Amniotic epithelial cell (primary cell): ENCODE measurements around the gene PEMT.
A peak's percentile ranks its signal among the peaks of the same experiment; 100 is the strongest.

Experiments
- DNase-seq: peaks from one replicate; pipeline ENCODE4 v3.0.0-alpha.2; 2010; ENCODE audit warnings: low read depth

Gene PEMT

DNA sequence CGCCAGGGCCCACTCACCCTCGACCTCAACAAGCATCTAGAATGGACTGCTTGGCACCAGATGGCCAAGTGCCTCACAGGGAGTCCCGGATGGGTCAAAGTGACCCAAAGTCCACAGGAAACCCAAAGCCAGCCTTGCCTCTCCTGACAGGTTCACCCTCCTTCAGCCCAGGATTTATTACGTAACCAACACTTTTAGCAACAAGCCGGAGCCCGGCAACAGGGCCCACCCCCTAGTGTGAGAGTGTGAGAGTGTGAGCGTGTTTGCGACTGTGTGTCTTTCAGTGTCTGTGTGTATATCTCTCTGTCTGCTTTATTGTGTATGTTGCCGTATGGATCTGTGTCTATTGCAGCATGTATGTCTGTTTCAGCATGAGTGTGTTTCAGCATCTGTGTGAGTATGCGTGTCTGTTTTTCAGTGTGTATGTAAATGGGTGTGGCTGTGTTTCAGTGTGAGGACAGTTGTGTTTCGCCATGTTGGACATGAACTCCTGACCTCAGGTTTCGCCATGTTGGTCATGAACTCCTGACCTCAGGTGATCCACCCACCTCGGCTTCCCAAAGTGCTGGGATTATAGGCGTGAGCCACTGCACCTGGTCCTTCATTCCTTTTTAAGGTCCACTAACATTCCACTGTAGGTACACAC is 13.7 kb upstream of the PEMT start:
- peak; percentile 4 for DNase-seq

- no peak for DNase-seq
Measured at GRCh38 chr17:17603895-17604225, 12.4 kb upstream of the PEMT start.

DNA sequence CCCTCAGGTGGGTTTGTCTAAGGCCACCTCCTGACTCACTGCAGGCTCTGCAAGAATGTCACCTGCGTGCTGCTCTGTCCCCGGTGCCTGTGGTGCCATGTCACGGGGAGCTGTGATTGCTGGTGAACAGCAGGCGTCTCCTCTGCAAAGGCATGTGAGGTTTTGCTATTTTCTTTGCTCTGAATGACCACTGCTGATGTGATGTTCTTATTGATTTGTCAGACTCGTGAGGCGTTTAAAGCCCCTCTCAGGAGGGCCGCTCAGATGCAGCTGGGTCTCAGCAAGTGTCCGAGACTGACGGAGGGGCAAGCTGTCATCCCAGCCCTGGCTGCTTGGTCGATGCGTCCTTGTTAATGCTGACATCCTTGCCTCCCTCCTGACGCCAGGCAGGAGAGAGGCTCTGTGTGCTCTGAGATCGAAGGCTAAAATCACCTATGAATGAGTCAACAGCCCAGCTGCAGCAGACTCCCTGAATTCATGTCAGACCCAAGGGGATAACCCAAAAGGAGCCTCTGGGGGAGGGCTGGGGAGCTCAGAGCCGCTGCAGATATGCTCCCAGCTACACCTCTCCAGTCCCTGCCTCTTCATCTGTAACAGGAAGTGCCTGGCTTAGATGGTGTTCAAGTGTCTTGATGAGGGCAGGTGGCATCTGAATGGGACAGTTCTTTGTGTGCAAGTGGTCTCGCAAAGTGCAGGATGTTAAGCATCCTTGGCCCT is 11.8 kb upstream of the PEMT start:
- DNase-seq, result no peak

DNA sequence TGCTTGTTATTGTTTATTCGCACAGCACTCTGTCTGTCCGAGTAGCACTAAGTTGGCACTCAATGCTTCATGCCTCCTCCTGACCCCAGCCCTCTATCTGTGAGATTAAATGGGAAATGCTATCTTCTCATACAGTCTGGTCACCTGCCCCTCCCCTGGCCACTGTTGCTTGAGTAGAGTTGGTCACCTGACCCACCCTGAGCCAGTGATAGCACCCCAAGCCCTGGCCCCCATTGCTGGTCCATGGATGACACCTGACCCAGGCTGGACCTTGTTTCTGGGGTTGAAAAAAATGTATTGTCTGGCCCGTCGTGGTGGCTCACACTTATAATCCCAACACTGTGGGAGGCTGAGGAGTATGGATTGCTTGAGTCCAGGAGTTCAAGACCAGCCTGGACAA is 8.5 kb upstream of the PEMT start:
- DNase-seq, result no peak

- DNase-seq, result no peak
Measured at GRCh38 chr17:17598003-17598402, 6.5 kb upstream of the PEMT start.

GRCh38 chr17:17595755-17596154 is 4.2 kb upstream of the PEMT start:
- DNase-seq, result no peak

- no peak for DNase-seq
Measured at GRCh38 chr17:17593222-17593620, 1.7 kb upstream of the PEMT start.

- DNase-seq, result no peak
Measured at GRCh38 chr17:17590883-17591354, 589 bp downstream of the PEMT start.

DNA sequence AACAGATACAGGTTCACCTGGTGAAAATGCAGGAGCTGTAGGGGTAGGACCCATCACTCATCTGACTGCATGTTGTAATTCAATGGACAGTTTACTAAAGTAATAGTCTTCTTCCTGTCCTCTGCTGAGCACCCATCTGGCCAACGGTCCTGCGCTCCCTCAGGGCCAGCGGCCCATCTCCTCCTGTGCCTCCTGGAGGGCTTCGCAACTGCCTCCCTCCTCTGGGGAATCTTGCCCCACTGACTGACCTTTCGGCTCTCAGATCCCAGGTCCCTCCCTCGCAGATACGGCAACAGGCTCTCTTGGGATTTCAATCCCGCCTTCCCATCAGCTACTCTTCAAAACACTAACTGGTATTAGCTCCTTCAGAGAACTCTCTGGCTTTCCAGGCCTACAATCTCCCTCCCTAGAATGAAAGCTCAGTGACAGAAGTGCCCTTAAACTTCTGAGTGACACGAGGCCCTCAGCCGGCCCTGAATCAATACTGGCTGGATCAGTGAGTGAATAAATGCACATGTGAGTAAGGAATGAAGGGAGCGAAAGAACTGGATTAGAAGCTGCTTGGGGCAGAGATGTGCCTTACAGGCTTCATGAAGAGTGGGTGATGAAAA is 1.3 kb downstream of the PEMT start:
- DNase-seq, result no peak

DNA sequence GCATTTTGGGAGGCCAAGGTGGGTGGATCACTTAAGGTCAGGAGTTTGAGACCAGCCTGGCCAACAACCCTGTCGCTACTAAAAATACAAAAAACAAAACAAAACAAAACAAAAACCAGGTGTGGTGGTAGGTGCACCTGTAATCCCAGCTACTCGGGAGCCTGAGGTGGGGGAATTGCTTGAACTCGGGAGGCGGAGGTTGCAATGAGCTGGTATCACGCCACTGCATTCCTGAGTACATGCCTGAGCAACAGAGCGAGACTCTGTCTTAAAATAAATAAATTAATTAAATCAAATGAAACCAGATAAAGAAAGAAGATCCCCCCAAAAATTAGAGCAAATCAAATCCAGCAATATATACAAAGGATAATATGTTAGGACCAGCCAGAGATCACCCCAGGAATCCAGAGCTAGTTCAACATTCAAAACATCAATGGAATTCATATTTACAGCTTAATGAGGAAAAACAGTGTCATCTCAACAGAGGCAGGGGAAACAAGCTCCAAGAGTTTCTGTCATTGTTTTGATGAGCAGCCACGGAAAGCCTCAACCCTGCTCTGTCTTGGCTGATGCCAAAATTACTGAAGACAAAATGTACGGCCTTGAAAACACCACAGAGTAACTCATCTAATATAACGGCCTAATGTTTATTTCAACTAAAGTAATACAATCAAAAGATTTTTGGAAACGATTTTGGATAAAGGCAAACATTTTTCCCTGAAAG is 3.7 kb downstream of the PEMT start:
- DNase-seq, result no peak

DNA sequence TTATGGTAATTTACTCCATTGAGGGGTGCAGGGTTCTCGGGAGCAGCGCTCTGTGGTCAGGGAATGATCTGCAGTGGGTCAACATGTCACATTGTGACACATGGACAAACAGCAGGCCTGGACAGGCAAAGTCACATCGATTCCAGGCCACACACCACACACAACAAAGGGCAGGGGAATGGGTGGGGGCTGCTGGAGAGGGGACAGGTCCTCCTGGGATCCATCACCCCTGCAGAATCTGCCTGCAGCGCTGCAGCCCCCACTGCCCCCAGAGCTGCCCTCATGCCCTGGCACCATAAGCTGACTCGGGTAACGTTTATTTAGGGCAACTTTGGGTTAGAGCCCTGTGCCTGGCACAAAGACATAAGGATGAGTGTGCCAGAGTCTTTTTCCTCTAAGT is 9.1 kb downstream of the PEMT start:
- no peak for DNase-seq

DNA sequence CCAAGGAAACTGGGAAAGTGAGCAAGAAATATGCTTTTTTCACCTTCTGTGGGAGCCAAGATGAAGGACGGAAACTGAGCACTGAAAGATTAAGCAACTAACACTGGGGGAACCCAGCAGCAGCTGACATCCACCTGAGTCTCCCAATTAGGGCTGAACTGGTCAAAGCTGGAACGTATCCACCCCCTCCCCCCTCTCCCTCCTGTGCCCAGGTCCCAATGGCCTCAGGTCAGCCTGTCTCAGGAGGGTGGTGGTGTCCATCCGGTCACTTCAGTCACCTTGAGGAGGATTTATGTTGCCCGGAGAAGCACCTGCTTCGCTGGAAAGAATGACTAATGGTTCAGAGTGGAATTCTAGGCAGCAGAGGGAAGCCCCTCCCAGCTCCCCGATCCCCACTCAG is 10.0 kb downstream of the PEMT start:
- no peak for DNase-seq

GRCh38 chr17:17580662-17581470 is 10.6 kb downstream of the PEMT start:
- DNase-seq, result peak; percentile 52

- no peak for DNase-seq
Measured at GRCh38 chr17:17579691-17580090, 11.8 kb downstream of the PEMT start.

- no peak for DNase-seq
Measured at GRCh38 chr17:17577373-17577772, 14.1 kb downstream of the PEMT start.

DNA sequence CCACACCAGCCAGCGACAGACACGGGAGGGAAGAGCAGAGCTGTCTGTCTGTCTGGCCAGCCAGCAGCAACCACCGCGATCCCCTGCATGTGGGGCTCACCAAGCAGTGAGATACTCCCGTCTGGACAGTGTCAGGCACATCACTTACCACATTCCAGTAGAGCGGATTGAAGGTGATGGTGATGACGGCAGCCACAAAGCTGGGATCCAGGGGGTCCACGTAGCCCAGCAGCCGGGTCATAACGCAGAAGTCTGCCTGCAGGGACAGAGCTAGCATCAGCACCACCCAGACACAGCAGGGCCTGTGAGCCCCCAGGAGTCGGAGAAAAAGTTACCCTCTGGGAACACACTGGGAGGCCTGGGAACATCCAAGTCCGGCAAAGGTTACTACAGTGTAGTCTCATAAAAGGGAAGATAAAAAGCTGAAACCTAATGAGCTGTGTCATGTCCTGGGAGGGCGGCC is 14.7 kb downstream of the PEMT start:
- DNase-seq, result peak; percentile 49

DNA sequence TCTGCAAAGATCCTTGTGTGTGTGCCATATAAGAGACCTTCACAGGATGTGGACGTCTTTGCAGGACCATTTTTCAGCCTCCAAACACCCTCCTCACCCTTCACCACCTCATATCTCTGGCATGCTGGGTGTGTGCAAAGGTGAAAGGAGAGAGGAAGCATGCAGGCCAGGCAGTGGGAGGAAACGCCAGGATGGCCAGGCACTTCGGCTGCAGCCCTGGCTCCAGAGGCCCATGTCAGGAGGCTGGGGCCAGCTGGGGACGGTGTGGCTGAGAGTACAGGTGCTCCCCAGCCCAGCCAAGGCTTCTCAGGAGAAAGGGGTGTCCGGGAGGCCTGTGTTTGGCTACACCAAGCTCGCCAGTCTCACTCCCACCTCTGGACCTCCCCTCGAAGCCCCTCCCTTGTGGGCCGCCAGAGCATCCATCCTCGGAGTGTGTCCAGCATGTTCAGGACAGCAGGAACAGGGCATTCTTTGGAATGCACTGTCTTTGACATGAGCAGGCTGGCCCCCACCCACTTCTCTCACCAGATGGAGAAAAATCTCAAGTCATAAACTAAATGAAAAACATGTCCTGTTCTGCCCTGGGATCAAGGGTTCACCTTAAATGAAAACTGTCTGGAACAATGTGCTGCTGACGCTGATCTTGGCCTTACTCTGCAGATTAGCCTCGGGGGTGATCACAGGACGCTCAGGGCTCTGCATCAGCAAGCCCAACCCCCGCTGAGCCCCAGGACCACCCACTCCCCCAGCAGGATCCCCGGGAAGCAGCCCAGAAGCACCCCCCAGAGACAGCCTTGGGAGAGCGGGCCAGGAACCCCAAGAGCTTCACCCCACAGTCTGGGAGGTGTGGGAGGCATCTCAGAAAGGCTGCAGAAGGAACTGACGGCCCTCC is 15.9 kb downstream of the PEMT start:
- DNase-seq, result no peak

DNA sequence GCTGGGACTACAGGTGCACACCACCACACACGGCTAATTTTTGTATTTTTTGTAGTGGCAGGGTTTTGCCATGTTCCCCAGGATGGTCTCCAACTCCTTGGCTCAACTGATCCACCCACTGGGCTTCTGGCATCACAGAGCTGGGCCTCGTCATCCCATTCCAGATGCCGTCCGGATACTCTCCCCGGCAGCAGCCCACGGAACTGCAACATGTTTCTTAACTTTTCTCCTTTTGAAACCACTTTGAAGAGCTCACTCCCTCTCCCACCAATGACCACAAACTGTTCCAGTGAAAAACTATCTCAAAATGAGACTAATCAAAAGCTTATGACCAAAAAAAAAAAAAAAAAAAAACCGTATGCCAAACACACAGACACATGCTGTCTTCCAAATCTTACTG is 17.6 kb downstream of the PEMT start:
- no peak for DNase-seq

- no peak for DNase-seq
Measured at GRCh38 chr17:17572010-17572785, 19.3 kb downstream of the PEMT start.
